DND-41 (cell line): ENCODE data around the gene LRP4.
"Not testable (repeated sequence)": the region's sequence is repeated elsewhere in the genome, so short reads cannot be mapped to it uniquely, and the experiment has no call there.

ENCODE experiments used
- ATAC-seq: fragments of 200-7000 bp; cut with Tn5 transposase; 3 replicates; pipeline ENCODE4 v1.9.1; 2021; ENCODE audit warnings: low read depth; ENCODE audit not compliant: insufficient read depth
- DNase-seq: peaks from one replicate; pipeline ENCODE4 v3.0.0-alpha.2; 2020
- H2AFZ ChIP-seq: 2 replicates; pipeline ENCODE4 v1.6.0; 2012; ENCODE audit warnings: low read depth, low read length
- H3K27ac ChIP-seq: 2 replicates; pipeline ENCODE4 v1.5.1; 2012; ENCODE audit warnings: low read length, inconsistent platforms
- H3K27me3 ChIP-seq: fragments of 200-600 bp; sonication (generic); 2 replicates; pipeline ENCODE4 v1.6.0; 2012; ENCODE audit warnings: low read length, mild to moderate bottlenecking, inconsistent platforms; ENCODE audit not compliant: insufficient read depth, poor library complexity
- H3K36me3 ChIP-seq: 2 replicates; pipeline ENCODE4 v1.5.1; 2012; ENCODE audit warnings: low read length, inconsistent platforms; ENCODE audit not compliant: insufficient read depth
- H3K4me1 ChIP-seq: 2 replicates; pipeline ENCODE4 v1.5.1; 2012; ENCODE audit warnings: mild to moderate bottlenecking, low read length; ENCODE audit not compliant: insufficient read depth
- H3K4me2 ChIP-seq: 2 replicates; pipeline ENCODE4 v1.6.0; 2012; ENCODE audit warnings: mild to moderate bottlenecking, moderate library complexity, low read length, inconsistent platforms; ENCODE audit not compliant: insufficient read depth
- H3K4me3 ChIP-seq, 2 experiments: fragments of 200-600 bp in 1 of 2; shearing (Covaris generic) in 1 of 2; 2 replicates each; pipeline ENCODE4 v1.5.1; 2012 to 2016; ENCODE audit warnings: inconsistent platforms in 2 of 2, low read length in 2 of 2, mild to moderate bottlenecking in 2 of 2, low read depth in 1 of 2, moderate library complexity in 1 of 2
- H3K79me2 ChIP-seq: 2 replicates; pipeline ENCODE4 v1.6.0; 2012; ENCODE audit warnings: low read length, inconsistent platforms; ENCODE audit not compliant: insufficient read depth
- H3K9ac ChIP-seq: 2 replicates; pipeline ENCODE4 v1.6.0; 2012; ENCODE audit warnings: low read depth, mild to moderate bottlenecking, inconsistent platforms, low read length, moderate library complexity
- H3K9me3 ChIP-seq: 2 replicates; pipeline ENCODE4 v1.5.1; 2012; ENCODE audit warnings: low read length, moderate library complexity, mild to moderate bottlenecking, inconsistent platforms; ENCODE audit not compliant: insufficient read depth, severe bottlenecking
- H4K20me1 ChIP-seq: 2 replicates; pipeline ENCODE4 v1.6.0; 2012; ENCODE audit warnings: low read length; ENCODE audit not compliant: insufficient read depth
- CTCF ChIP-seq: IDR thresholded peaks from 2 replicates; pipeline ENCODE4 v1.5.1; 2012; ENCODE audit warnings: borderline replicate concordance, low read length, moderate library complexity, mild to moderate bottlenecking; ENCODE audit not compliant: poor library complexity, severe bottlenecking; ENCODE audit errors: extremely low read depth
- EZH2 ChIP-seq: IDR thresholded peaks from 3 replicates; pipeline ENCODE4 v1.6.1; 2012; ENCODE audit warnings: borderline replicate concordance, low read depth, mild to moderate bottlenecking, moderate library complexity, low read length, inconsistent platforms; ENCODE audit not compliant: severe bottlenecking

The LRP4 gene

GRCh38 chr11:46963844-46964243 is 45.5 kb upstream of the LRP4 start:
- Histone ChIP-seq H3K79me2 (0 out of 2 replicates have a peak, but pooled peaks cover 2% of the 10 kb centered on the region), H3K36me3 (peaks cover 8% of the 10 kb centered on the region), H3K4me2 (no peak overlapping the region)

GRCh38 chr11:46961886-46962285 is 43.5 kb upstream of the LRP4 start:
- H3K9ac ChIP-seq, DNase-seq, H4K20me1 ChIP-seq, ATAC-seq, H3K4me1 ChIP-seq, H3K9me3 ChIP-seq, H2AFZ ChIP-seq, H3K4me2 ChIP-seq, H3K4me3 ChIP-seq, H3K79me2 ChIP-seq, H3K27me3 ChIP-seq, H3K27ac ChIP-seq: not testable (repeated sequence)
- H3K36me3 ChIP-seq = peaks cover 11% of the 10 kb centered on the region

More at GRCh38 chr11:46963844-46964243, 45.5 kb upstream of the LRP4 start:
- DNase-seq = no peak
- no peak overlapping the region for H2AFZ ChIP-seq
- no peak overlapping the region for H3K9ac ChIP-seq
- no peak for ATAC-seq
- no peak overlapping the region for H3K4me3 ChIP-seq
- H3K4me1 ChIP-seq = no peaks in the 10 kb centered on the region
- no peak for TF ChIP-seq CTCF
- TF ChIP-seq EZH2 = no peak
- no peaks in the 10 kb centered on the region for H3K27me3 ChIP-seq
- H4K20me1 ChIP-seq = no peaks in the 10 kb centered on the region; the same call in 1 of the 2 replicates
- H3K27ac ChIP-seq = no peak overlapping the region
- peaks cover 5% of the 10 kb centered on the region for H3K9me3 ChIP-seq

GRCh38 chr11:46961041-46961440 is 42.7 kb upstream of the LRP4 start:
- ATAC-seq (no peak), DNase-seq (no peak)
- Histone ChIP-seq H3K4me2 (no peak overlapping the region), H3K79me2 (0 out of 2 replicates have a peak, but pooled peaks cover 2% of the 10 kb centered on the region), H3K4me1 (no peaks in the 10 kb centered on the region), H2AFZ (no peak overlapping the region), H3K9me3 (peaks cover 10% of the 10 kb centered on the region), H3K9ac (no peak overlapping the region), H3K36me3 (peaks cover 11% of the 10 kb centered on the region), H3K27ac (no peak overlapping the region), H3K27me3 (no peaks in the 10 kb centered on the region), H3K4me3 (no peak overlapping the region), H4K20me1 (no peaks in the 10 kb centered on the region; the same call in 1 of the 2 replicates)
- TF ChIP-seq EZH2 (no peak), CTCF (no peak)

GRCh38 chr11:46958777-46959176 is 40.4 kb upstream of the LRP4 start:
- H3K27me3 ChIP-seq = no peaks in the 10 kb centered on the region
- ATAC-seq = no peak
- no peak overlapping the region for H3K9ac ChIP-seq
- H3K36me3 ChIP-seq = peaks cover 11% of the 10 kb centered on the region
- H4K20me1 ChIP-seq = no peaks in the 10 kb centered on the region
- H3K27ac ChIP-seq = no peak overlapping the region
- H2AFZ ChIP-seq = no peak overlapping the region
- peaks cover 10% of the 10 kb centered on the region for H3K9me3 ChIP-seq
- no peaks in the 10 kb centered on the region for H3K4me1 ChIP-seq
- no peak overlapping the region for H3K4me2 ChIP-seq
- TF ChIP-seq EZH2 (no peak), CTCF (no peak)
- 0 out of 2 replicates have a peak, but pooled peaks cover 2% of the 10 kb centered on the region for H3K79me2 ChIP-seq
- no peak overlapping the region for H3K4me3 ChIP-seq
- no peak for DNase-seq
